Activated CD4-positive, alpha-beta T cell treated with anti-CD3 and anti-CD28 coated beads, Interleukin-2, amount 50 U/mL, for 4 hours (primary cell): ENCODE results near the gene ZDHHC12.
"Not testable (repeated sequence)": the region's sequence is repeated elsewhere in the genome, so short reads cannot be mapped to it uniquely, and the experiment has no call there.

Source experiments
- DNase-seq, 2 experiments: peaks; one replicate each; pipeline ENCODE4 v3.0.0-alpha.2; 2020

The ZDHHC12 gene

DNA sequence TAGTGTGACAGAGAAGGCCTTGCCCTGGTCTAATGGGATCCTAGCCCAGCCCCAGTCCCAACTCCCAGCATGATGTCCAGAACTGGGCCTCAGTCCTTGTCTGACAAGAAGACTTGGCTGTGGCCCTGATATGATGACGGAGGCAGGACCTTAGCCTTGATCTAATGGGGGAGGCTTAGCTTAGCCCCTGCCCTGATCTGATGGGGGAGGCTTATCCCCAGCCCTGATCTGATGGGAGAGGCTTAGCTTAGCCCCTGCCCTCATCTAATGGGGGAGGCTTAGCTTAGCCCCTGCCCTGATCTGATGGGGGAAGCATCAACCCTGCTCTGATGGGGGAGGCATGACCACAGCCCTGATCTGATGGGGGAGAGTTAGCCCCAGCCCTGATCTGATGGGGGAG is 17.9 kb downstream of the ZDHHC12 start:
- no peak for DNase-seq

DNA sequence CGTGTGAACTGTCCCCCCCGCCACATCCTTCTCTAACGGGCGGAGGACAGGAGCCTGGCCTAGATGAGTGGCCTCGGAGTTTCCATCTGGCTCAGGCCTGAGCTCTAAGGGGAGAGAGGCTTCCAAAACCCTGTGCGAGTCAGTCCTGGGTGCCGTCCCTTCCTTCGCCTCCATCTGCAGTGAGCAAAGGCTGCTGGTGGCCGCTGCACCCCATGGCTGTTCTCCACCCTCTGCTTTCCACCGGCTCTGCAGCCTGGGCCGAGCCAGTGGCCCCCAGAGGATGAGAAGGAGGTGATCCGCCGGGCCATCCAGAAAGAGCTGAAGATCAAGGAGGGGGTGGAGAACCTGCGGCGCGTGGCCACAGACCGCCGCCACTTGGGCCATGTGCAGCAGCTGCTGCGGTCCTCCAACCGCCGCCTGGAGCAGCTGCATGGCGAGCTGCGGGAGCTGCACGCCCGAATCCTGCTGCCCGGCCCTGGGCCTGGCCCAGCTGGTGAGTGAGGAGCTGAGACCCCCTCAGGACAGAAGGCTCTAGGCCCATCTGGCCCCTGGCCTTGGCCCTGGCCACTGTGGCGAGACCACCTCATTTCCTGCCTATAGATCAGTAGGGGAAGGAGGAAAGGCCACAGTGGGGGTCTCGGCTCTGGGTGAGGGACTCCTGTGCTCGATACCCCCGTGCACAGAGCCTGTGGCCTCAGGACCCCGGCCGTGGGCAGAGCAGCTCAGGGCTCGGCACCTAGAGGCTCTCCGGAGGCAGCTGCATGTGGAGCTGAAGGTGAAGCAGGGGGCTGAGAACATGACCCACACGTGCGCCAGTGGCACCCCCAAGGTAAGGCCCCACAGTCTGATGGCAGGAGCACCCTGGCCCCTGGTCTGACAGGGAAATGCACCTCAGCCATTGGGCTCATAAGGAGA is 18.6 kb downstream of the ZDHHC12 start:
- no peak for DNase-seq

DNA sequence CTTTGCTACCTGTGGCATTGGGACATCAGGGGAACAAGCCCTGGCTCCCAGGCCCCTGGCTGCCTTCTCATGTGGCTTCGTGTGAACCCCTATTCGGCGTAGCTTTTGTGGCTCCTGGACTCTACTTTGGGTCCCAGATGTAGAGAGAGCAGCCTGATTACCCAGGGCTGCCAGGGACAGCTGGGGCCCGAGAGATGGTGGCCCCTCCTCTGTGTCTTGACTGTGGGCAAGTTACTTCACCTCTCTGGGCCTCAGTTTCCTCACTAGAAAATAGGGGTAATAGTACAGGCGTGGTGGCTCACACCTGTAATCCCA is 19.6 kb downstream of the ZDHHC12 start:
- no peak for DNase-seq

DNA sequence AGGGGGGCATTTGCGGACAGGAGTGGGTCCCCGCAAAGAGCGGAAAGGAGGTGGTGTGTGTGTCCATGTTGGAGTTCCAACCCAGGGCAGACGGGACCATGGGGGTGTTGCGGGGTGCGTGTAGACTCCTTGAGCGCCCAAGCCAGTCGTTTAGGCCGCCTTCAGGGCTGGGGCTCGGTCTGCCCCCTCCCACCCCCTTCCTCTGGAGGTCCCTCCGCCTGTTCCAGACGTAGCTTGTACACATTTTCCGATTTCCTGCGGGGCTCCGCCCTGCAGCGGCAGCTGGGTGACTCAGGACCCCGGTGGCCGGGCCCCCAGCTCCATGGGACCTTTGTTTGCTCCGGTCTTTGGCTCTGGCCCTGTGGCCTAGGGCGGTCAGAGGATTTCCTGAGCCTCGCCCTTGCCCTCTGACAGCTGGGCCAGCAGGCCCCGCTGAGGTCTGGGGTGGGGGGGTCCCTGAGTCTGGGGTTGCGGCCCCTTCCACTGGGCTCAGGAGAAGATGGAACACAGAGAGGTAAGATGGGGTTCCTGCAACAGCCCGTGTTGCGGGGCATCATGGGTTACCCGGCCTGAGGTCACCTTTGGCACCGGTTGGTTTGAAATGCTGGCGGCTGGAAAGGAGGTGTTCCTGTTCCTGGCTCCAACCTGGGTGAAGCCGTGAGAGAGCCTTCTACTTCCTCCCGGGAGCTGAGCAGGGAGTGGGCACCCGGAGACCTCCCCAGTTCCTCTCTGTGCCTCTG is 20.1 kb downstream of the ZDHHC12 start:
- DNase-seq: no peak

DNA sequence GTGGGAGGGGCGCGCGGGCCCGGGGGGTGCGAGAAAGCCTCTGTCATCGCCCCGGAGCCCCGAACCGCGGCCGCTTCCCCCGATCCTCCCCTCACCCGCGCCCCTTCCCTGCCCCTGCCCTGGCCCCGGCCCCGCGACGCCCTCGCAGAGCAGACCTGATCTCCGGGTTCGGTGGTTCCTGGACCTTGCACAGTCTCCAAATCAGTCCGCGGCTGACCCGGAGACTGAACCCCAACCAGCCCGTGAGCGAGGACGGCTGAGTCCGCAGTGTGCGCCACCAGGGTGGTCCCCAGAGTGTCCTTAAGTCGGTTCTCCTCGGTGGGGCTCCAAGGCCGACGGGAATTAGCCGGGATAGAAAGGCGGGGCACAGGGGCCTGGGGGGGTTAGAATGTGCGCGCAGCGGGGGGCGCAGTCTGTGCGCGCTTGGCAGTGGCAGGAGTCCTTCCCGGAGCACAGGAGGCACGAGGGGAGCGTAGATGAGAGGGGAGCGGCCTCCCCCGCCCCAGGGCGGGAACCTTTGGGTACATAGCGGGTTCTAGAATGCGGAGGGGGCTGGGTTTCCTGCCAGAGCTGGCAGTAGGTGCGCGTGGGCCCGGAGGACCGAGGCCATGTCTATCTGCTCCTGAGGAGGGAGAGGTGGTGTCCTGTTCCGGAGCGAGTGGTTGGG is 20.8 kb downstream of the ZDHHC12 start:
- DNase-seq: peak in 1 of 2 experiments; percentile 17

DNA sequence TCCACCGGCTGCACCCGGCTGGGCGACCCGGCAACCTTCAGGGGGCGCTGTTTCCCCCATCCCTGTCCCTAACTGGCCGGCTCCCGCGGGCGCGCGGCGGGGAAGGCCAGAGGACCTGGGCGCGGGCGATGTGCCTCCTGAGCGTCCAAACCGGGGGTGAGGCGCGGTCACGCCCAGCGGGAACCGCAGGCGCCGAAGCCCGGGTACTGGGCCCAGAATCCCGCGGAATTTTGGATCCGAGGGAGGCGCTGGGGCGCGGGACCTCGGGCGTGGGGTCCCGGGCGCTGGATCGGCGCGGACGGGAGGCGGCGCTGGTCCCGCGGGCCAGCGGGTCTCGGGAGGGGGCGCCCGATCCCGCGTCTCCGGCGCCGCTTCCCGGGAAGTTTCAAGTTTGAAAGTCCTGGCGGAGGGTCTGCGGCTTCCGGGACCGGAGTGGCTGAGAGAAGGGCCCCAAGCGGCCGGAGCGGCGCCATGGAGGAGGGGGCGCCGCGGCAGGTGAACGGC is 21.4 kb downstream of the ZDHHC12 start, which contains the start of gene PKN3:
Gene PKN3 (plus strand): TSS at position 59 of the 504 bp plus-strand sequence. CDS start 413 bp downstream, at position 472.
- peak; percentile 80 for DNase-seq

DNA sequence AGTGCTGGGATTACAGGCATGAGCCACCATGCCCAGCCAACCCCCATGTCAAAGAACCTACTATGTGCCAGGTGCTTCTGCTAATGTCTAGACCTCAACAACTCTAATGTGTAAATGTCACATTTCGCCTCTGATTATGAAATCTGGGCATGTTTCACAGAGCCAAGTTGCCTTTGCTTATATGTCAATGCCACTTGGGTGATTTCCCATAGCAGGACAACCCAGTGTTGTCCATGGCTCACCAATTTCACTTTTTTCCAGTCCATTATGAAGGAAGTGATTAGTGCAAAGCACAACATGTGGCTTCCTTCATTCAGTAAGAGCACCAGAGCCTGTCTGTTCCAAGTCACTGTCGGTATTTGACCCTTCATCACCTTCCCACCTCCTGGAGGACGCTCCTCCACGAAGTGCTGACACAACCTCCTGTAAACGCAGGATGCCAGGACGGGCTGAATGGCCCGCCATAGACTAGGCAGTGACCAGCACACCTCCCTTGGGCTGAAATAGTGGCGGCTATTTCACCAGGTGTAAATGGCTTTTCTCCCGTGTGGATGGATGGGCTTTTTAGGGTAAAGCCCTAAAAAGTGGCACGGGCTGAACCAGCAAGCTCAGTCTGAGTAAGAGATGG is 22.6 kb downstream of the ZDHHC12 start:
- no peak for DNase-seq

DNA sequence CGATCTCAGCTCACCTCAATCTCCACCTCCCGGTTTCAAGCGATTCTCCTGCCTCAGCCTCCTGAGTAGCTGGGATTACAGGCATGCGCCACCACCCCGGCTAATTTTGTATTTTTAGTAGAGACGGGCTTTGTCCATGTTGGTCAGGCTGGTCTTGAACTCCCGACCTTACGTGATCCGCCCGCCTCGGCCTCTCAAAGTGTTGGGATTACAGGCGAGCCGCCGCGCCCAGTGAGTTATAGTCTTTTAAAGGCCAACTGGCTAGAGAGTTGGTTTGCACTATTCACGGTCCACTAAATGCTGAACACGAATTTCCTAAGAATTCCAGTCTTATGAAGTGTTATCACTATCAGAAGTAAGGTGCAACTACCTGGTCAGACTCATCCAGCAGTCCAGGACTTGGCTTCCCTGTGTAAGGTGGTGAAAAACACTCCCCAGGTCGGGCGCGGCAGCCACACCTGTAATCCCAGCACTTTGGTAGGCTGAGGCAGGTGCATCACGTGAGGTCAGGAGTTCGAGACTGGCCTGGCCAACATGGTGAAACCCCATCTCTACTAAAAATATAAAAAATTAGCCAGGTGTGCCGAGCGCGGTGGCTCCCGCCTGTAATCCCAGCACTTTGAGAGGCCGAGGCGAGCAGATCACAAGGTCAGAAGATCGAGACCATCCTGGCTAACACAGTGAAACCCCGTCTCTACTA is 24.7 kb downstream of the ZDHHC12 start:
- not testable (repeated sequence) for DNase-seq

DNA sequence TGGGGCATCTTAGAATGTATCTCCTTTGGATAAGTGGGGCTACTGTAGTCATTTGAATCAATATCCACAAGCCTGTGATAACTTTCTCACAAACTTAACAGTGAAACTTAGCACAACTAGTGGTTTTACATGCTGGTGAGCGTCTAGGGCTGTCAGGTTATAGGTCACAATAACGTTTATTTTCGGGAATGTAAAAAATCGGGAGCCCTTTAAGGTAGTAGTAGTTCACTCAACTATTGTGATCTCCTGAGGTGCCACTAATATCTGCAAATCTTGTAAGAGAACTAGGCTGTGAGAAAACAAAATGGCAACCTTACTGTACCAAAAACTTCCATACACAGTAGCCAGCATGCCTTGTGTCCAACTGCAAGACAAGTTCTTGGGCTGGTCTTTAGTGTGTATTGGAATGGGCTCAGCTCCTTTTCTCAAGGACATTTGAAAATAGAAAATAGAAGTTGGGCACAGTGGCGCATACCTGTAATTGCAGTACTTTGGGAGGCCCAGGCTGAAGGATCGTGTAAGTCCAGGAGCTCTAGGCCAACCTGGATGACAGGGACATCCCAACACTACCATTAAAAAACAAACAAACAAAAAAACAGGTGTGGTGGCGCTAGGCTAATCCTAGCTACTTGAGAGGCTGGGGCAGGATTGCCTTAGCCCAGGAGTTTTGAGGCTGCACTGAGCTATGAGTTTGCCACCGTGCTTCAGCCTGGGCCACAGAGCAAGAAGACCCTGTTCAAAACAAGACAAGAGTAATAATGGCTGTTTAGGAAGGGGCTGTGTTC is 26.8 kb downstream of the ZDHHC12 start:
- DNase-seq: no peak

DNA sequence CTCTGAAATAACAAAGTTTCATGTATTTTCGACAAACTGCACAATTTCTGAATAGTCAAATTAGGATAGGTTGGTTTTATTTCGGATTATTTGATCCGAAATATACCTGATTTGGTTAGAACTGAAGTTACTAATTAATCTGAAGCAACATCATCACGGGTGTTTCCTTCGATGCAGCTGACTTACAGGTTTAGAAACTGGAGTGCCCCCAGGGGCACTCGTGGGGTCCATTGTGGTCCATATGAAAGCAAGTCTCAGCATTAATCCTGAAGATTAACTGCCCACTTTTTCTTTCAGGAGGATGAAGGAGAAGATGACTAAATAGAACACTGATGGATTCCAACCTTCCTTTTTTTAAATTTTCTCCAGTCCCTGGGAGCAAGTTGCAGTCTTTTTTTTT is 29.6 kb downstream of the ZDHHC12 start:
- DNase-seq: no peak

DNA sequence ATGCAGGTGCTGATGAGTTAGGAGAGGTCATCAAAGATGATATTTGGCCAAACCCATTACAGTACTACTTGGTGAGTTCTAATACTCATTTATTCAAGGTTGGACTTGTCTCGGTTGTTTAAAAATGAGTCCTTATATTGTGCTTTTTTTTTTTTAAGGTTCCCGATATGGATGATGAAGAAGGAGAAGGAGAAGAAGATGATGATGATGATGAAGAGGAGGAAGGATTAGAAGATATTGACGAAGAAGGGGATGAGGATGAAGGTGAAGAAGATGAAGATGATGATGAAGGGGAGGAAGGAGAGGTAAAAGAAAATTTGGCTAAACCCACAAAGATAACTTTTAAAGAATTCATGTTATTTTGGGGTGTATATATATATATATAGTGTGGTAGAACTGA is 30.2 kb downstream of the ZDHHC12 start:
- not testable (repeated sequence) for DNase-seq

DNA sequence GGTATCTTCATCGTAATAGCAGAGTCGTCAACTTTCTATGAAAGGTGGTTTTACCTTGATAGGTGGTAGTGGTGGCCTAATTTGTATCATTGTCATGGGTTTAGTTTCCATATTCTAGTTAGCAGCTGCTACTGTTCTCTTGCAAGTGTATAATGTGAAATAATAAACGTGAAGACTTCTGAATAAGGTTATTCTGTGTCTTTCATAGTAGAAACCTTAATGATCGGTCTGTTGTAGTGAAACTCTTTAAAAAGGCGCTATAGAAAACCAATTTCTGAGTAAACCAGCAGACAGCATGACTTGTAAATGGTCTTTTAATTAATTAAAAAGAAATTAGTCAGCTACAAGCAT is 33.3 kb downstream of the ZDHHC12 start:
- no peak for DNase-seq

DNA sequence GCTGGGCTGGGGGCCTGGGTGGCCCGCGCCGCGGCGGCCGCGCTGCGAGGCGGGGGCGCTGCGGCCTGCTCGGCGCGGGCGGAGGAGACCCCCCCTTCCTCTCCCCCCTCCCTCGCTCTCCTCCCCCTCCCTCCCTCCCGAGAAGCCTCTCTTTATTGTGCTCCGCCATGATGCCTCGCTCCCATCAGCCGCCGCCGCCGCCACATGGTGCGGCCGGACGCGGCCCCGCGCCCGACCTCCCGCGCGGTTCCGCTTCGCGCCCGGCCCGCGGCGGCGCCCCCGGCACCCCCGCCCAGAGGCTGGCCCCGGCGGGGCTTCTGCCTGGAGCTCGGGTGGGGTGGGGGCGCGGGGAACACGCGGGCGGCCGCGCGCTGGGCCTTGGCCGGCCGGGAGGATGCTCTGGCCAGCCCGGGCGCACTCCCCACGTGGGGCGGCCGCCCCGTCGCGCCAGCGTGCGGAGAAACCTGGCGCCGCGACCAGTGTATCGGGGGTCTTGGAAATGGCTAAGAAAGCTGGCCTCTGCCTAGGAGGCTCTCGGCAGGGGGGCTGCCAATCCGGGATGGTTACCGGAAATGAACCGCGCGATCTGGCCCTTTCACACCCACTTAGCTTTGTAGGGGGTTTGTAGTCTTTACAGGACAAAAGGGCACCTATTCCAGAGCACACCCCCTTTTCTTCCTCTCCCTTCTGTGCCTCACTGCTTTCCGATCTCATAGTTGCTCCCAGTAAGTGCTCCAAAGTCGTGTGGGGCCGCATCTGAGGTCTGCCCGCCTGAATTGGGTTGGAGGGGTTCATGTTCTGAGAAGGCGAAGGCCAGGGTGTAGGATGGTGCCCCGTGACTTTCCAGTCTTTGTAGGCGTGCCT is 33.9 kb downstream of the ZDHHC12 start:
- DNase-seq: peak; percentile 52 to 60

DNA sequence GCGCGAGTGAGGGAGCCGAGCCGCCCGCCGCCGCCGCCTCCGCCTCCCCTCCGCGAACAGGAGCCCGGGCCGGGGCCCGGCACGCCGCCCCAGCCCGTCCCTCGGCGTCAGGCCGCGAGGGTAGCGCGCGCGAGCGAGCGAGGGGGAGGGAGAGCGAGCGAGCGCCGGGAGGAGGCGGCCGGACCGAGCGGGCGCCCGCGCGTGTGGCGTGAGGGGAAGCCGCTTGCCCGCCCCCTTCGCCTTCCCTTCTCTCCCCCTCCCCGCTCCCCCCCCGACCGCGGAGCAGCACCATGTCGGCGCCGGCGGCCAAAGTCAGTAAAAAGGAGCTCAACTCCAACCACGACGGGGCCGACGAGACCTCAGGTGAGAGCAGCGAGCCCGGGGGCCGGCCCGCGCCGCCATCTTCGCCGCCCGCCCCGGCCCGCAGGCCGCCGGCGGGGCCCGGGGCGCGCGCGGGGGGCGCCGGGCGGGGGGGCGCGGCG is 34.6 kb downstream of the ZDHHC12 start:
- DNase-seq: peak; percentile 42 to 47

DNA sequence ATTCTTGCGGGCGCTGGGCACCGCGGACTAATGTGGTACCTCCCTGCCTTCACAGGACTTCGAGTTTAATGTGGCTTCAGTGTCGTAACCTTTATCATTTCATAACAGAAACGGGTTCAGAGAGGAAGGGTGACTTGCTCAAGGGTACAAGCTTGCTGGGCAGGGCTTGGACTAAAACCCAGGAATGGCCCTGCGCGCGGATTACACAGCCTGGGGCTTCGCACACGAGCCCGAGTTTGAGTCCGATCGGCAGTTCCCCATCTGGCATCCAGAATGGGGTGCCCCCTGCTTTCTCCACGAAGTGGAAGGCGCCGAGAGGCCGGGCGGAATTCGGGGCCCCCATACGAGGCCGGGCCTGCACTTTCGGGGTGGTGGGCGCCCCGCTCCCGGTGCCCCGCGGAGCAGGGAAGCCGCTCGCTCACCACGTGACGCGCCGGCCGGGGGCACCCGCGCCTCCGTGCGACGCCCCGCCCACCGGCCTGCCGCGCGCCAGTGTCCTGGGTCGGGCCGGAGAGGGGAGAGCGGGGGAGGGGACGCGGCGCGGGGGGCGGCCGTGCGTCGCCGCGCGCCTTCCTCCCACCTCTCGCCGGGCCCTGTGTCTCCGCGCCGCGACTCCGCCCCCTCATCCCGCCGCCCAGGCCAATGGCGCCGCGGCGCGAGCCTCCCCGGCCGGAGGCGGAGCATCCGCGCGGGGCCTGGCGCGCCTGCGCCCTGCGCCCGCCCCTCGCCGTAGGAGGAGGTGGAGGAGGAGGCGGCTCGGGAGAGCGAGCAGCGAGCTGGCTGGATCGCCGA is 35.2 kb downstream of the ZDHHC12 start, which contains the start of gene SET:
Gene SET (plus strand): TSS at position 722 of the 792 bp plus-strand sequence. CDS start 361 bp downstream, outside the sequence.
- peak; percentile 82 to 88 for DNase-seq

DNA sequence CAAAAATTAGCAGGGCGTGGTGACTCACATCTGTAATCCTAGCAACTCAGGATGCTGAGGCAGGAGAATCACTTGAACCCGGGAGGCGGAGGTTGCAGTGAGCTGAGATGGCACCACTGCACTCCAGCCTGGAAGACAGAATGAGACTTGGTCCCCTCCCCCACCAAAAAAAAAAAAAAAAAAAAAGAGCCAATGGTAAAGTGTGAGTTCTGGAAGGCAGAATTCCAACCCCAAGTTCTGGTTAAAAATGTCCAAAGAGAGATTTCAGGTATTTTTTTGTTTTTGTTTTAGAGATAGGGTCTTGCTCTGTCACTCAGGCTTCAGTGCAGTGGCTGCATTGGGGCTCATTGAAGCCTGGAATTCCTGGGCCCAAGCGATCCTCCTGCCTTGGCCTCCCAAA is 36.5 kb downstream of the ZDHHC12 start:
- no peak for DNase-seq

DNA sequence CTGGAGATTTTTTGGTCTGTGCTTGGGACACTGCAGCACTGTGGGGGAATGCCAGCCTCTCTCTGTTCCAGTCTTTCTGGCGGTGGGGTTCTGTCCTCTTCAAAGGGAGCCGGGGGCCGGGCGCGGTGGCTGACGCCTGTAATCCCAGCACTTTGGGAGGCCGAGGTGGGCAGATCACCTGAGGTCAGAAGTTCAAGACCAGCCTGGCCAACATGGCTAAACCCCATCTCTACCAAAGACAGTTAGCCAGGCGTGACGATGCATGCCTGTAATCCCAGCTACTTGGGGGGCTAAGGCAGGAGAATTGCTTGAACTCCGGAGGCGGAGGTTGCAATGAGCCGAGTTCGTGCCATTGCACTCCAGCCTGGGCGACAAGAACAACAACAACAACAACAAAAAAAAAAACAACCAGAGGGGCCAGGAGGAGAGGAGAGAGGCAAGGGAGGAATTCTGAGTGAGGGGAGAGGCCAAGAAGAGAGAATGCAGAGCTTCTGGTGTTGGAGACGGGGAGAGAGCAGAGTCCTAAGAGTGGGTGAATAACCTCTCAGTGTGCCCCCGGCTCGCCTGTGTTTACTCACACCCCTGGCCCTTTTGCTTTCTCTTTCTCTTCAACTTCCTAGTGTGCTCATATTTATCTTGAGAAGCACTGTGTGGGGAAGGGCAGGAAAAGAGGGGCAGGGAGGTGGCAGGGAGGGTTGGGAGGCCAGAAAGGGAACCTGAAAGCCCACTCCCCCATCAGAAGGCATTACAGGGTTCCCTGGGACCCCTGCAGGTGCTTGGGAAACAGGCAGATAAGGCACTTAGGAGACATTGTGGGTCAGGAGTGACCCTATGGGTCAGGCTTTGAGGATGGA is 38.1 kb downstream of the ZDHHC12 start:
- DNase-seq: peak; percentile 34 to 37
